Upper lobe of left lung (tissue), 6 donors: ENCODE results near the gene NDUFB7. TPM values are rescaled to one million over a fixed set of nuclear protein-coding genes. Genes with fewer than 3 reads are reported as not detected.
"Not testable (repeated sequence)": the region's sequence is repeated elsewhere in the genome, so short reads cannot be mapped to it uniquely, and the experiment has no call there.

Experiments used
- ATAC-seq, 2 donors: fragments of 200-7000 bp; cut with Tn5 transposase; one replicate each; pipeline ENCODE4 v1.9.1; 2022; ENCODE audit warnings: mild to moderate bottlenecking in 2 of 2, moderate library complexity in 2 of 2; ENCODE audit not compliant: low FRiP score in 2 of 2
- DNase-seq, 2 donors: peaks; one replicate each; pipeline ENCODE4 v3.0.0-alpha.2; 2019 to 2020
- H3K27ac ChIP-seq, 4 donors: fragments of 200-600 bp; sonication (generic); one replicate each; pipeline ENCODE4 v1.5.1; 2016 to 2019
- H3K27me3 ChIP-seq, 4 donors: fragments of 200-600 bp; sonication (generic); one replicate each; pipeline ENCODE4 v1.5.1; 2017 to 2019
- H3K36me3 ChIP-seq, 4 donors: fragments of 200-600 bp; sonication (generic); one replicate each; pipeline ENCODE4 v1.5.1; 2016 to 2019
- H3K4me1 ChIP-seq, 4 donors: fragments of 200-600 bp; sonication (generic); one replicate each; pipeline ENCODE4 v1.5.1; 2018 to 2019
- H3K4me3 ChIP-seq, 4 donors: fragments of 200-600 bp; sonication (generic); one replicate each; pipeline ENCODE4 v1.5.1; 2017 to 2019; ENCODE audit warnings: mild to moderate bottlenecking in 2 of 4, moderate library complexity in 1 of 4
- H3K9me3 ChIP-seq, 4 donors: fragments of 200-600 bp; sonication (generic); one replicate each; pipeline ENCODE4 v1.5.1; 2018 to 2019
- EP300 ChIP-seq, 4 donors: sonication (generic); formaldehyde crosslinking; IDR thresholded peaks; one replicate each; pipeline ENCODE4 v1.5.1; 2017; ENCODE audit warnings: antibody characterized with exemption in 4 of 4, control low read depth in 2 of 4
- POLR2A ChIP-seq, 4 donors: fragments of 450-650 bp; IDR thresholded peaks; one replicate each; pipeline ENCODE4 v1.5.1; 2016 to 2017; ENCODE audit warnings: antibody characterized with exemption in 4 of 4, mild to moderate bottlenecking in 2 of 4
- POLR2AphosphoS5 ChIP-seq, 2 donors: sonication (generic); formaldehyde crosslinking; IDR thresholded peaks; one replicate each; pipeline ENCODE4 v1.5.1; 2017; ENCODE audit warnings: antibody characterized with exemption in 2 of 2
- WGBS, 2 donors: methylation state at CpG; one replicate each; pipeline ENCODE4 v1.1.5; 2017 to 2018; 5-methylcytosine and 5-hydroxymethylcytosine counted together
- total RNA-seq, 6 donors: library from RNA; depleted of rRNA in 4 of 6; stranded (reverse); fragments of >200 nt in 4 of 6; gene quantifications; one replicate each; pipeline versions ENCODE4 v1.1.0 to v1.2.1, GENCODE V29; 2016 to 2021
- TF ChIP-seq, protein P1 (sequence below), 6 experiments: fragments of 450-650 bp in 4 of 6; fragments of 200-600 bp in 2 of 6; sonication (generic) in 2 of 6; IDR thresholded peaks; one replicate each; pipeline ENCODE4 v1.5.1; 2016 to 2019; ENCODE audit warnings: antibody characterized with exemption in 6 of 6
- donor health status: DM: no; HTN: no; CAD: no; lungs with moderate emphysema.
- donor health status: DM: no; HTN: yes; CAD: no; lungs with severe emphysema.

Gene NDUFB7
- 100 to 1,000 TPM; 124 to 350 (median 171) TPM for total RNA-seq

DNA sequence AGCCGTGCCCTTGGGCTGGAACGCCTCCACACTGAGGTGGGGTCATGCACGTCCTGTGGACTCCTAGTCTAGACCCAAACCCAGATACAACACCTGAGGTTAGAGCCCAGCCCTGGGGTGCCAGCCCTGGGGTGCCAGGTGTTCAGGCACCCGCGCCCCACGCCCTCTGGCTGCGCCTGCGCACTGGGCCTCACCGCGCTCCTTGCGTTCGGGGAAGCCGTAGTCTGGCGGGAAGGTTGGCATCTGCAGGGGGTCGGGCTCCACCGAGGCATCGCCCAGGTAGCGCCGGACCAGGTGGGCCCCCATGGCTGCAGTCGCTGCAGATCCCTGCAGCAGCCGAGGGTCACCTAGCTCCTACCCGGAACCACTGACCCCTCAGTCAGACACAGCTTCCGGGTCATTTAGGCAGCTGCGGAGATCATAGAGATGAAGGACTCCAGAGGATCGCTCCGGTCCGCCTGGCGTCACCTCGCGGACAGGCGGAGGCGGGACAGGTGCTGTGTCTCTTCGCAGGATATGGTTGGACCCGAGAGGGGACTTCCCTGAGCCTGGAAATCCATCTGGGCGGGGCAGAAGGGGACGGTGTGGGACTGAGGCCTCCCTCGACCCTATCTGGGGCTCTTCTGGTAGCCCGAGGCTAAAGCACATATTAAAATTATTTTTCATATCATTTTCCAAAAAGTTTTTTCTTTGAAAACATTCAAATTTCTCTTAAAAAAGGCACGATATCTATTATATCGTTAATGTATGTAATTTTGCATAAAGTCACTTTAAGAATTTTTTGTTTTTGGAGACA, at the start of gene NDUFB7:
NDUFB7 (minus strand) TSS at position 372 of the 796 bp plus-strand sequence; CDS start at position 306, 66 bp downstream.
- peaks cover 0 to 22% (median 5%) of the 10 kb centered on the region in 4 donors for H3K36me3 ChIP-seq
- ATAC-seq (peak; percentile 95 to 97), DNase-seq (peak; percentile 94 to 98)
- 2 to 5% methylated on average over 21 to 38 of the region's 40 CpGs for WGBS, 2 donors
- TF ChIP-seq POLR2A (IDR thresholded peaks at IDR 0.05) (peak in 1 of 4 donors; percentile 72), EP300 (IDR thresholded peaks at IDR 0.05) (no peak), POLR2AphosphoS5 (IDR thresholded peaks at IDR 0.05) (peak; percentile 77 to 91)
- TF ChIP-seq, protein P1, sequence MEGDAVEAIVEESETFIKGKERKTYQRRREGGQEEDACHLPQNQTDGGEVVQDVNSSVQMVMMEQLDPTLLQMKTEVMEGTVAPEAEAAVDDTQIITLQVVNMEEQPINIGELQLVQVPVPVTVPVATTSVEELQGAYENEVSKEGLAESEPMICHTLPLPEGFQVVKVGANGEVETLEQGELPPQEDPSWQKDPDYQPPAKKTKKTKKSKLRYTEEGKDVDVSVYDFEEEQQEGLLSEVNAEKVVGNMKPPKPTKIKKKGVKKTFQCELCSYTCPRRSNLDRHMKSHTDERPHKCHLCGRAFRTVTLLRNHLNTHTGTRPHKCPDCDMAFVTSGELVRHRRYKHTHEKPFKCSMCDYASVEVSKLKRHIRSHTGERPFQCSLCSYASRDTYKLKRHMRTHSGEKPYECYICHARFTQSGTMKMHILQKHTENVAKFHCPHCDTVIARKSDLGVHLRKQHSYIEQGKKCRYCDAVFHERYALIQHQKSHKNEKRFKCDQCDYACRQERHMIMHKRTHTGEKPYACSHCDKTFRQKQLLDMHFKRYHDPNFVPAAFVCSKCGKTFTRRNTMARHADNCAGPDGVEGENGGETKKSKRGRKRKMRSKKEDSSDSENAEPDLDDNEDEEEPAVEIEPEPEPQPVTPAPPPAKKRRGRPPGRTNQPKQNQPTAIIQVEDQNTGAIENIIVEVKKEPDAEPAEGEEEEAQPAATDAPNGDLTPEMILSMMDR (IDR thresholded peaks at IDR 0.05), result peak; percentile 55 to 92 (median 74)
- no peaks in the 10 kb centered on the region for H3K9me3 ChIP-seq
- H3K27me3 ChIP-seq, result no peaks in the 10 kb centered on the region
- H3K4me3 ChIP-seq, result peak within 1 kb of the TSS; percentile 48 to 98 (median 89)
- H3K4me1 ChIP-seq, result peaks cover 22 to 48% (median 29%) of the 10 kb centered on the region in 4 donors
- peak within 1 kb of the TSS; percentile 30 to 89 (median 82) for H3K27ac ChIP-seq

DNA sequence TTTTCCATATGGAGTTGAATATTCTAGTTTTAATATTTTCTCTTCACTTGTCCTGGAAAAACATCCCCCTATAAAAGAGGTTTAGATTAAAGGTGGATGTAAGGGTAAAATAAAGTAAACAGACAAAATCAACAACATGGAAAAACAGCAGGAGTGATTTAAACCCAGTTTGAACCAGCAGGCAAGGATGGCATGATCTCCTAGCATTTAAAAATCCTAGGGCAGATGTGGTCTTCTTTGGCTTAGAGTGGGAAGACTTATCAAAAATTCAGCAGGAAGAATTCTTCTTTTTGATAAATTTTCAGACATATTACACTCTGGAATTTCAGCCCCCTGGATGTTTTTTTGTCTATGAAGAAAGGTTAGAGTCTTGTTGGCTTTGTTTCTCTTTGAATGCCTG, 47.5 kb upstream of the NDUFB7 start:
- DNase-seq (no peak), ATAC-seq (no peak)
- H3K4me1 ChIP-seq, result no peaks in the 10 kb centered on the region
- H3K9me3 ChIP-seq, result peaks cover 8 to 19% (median 12%) of the 10 kb centered on the region in 4 donors
- H3K4me3 ChIP-seq, result no peak overlapping the region
- no peak overlapping the region for H3K27ac ChIP-seq
- no peaks in the 10 kb centered on the region for H3K36me3 ChIP-seq
- H3K27me3 ChIP-seq, result no peaks in the 10 kb centered on the region
- TF ChIP-seq POLR2A (IDR thresholded peaks at IDR 0.05) (no peak), POLR2AphosphoS5 (IDR thresholded peaks at IDR 0.05) (no peak), EP300 (IDR thresholded peaks at IDR 0.05) (no peak)
- TF ChIP-seq, protein P1 (IDR thresholded peaks at IDR 0.05), result no peak

DNA sequence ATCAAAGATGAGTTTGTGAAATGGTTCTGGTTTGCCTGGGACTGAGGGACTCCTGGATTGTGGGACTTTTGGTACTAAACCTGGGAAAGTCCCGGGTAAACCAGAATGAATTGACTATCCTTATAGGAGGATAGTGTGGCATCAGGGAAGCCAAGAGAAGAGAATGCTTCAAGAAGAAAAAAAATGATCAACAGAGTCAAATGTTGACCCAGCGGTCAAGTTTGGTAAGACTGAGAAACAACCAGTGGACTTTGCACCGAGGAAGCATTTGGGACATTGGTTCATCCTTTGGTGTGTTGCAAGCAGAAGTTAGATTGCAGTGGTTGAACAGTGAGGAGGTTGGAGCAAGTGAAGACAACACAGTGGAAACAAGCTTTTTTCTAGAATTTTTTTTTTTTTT, 44.5 kb upstream of the NDUFB7 start:
- ATAC-seq (peak in 1 of 2 donors; percentile 36), DNase-seq (peak in 1 of 2 donors; percentile 31)
- no peak overlapping the region for H3K4me3 ChIP-seq
- peaks cover 8 to 19% (median 12%) of the 10 kb centered on the region in 4 donors for H3K9me3 ChIP-seq
- 70 to 81% methylated on average over 3 of the region's 3 CpGs for WGBS, 2 donors
- no peaks in the 10 kb centered on the region for H3K27me3 ChIP-seq
- peak overlapping the region in 3 of 4 donors; percentile 17 to 47 (median 39) for H3K27ac ChIP-seq
- no peaks in the 10 kb centered on the region for H3K36me3 ChIP-seq
- peaks cover 0 to 4% (median 0%) of the 10 kb centered on the region in 4 donors for H3K4me1 ChIP-seq
- TF ChIP-seq, protein P1 (IDR thresholded peaks at IDR 0.05), result no peak
- no peak for TF ChIP-seq POLR2A (IDR thresholded peaks at IDR 0.05)
- no peak for TF ChIP-seq EP300 (IDR thresholded peaks at IDR 0.05)
- TF ChIP-seq POLR2AphosphoS5 (IDR thresholded peaks at IDR 0.05), result no peak

DNA sequence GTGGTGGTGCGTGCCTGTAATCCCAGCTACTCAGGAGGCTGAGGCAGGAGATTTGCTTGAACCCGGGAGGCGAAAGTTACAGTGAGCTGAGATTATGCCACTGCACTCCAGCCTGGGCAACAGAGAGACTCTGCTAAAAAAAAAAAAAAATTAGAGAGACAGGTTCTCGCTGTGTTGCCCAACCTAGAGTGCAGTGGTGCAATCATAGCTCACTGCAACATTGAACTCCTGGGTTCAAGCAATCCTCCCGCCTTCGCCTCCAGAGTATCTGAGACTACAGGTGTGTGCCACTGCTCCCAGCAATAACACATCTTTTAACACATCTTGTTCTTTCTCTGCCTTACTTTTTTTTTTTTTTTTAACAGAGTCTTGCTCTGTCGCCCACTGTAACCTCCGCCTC, 43.8 kb upstream of the NDUFB7 start:
- 84 to 88% methylated on average over 8 of the region's 8 CpGs for WGBS, 2 donors
- Histone ChIP-seq H3K27ac (peak overlapping the region in 3 of 4 donors; percentile 17 to 47 (median 39)), H3K27me3 (no peaks in the 10 kb centered on the region), H3K36me3 (no peaks in the 10 kb centered on the region), H3K9me3 (peaks cover 8 to 19% (median 12%) of the 10 kb centered on the region in 4 donors), H3K4me3 (no peak overlapping the region), H3K4me1 (peaks cover 0 to 4% (median 0%) of the 10 kb centered on the region in 4 donors)
- TF ChIP-seq POLR2A (IDR thresholded peaks at IDR 0.05), result no peak
- DNase-seq (peak in 1 of 2 donors; percentile 28), ATAC-seq (no peak)

DNA sequence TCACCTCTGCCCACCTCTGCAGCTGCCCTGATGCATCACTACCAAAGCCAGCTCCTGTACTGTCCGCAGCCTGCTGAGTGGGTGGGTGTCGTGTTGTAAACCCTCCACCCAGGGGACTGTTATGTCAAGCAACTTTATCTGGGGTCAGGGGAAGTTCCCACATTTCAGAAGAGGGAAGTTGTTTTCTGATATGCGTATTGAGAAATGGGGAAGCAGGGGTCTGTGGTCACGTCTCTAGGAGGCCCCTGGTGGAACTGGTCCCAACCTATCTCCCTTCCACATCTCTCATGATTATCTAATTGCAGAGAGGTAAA, 42.2 kb upstream of the NDUFB7 start:
- Histone ChIP-seq H3K4me1 (peaks cover 0 to 4% (median 0%) of the 10 kb centered on the region in 4 donors), H3K27ac (peak overlapping the region in 2 of 4 donors; percentile 14 to 52), H3K36me3 (no peaks in the 10 kb centered on the region), H3K27me3 (no peaks in the 10 kb centered on the region), H3K9me3 (peaks cover 3 to 8% (median 4%) of the 10 kb centered on the region in 4 donors), H3K4me3 (no peak overlapping the region)
- ATAC-seq (peak; percentile 50 to 70), DNase-seq (peak in 1 of 2 donors; percentile 41)
- no peak for TF ChIP-seq POLR2AphosphoS5 (IDR thresholded peaks at IDR 0.05)
- no peak for TF ChIP-seq POLR2A (IDR thresholded peaks at IDR 0.05)
- no peak for TF ChIP-seq EP300 (IDR thresholded peaks at IDR 0.05)
- TF ChIP-seq, protein P1 (IDR thresholded peaks at IDR 0.05), result no peak
- WGBS, 2 donors, result 38 to 42% methylated on average over 4 of the region's 4 CpGs

DNA sequence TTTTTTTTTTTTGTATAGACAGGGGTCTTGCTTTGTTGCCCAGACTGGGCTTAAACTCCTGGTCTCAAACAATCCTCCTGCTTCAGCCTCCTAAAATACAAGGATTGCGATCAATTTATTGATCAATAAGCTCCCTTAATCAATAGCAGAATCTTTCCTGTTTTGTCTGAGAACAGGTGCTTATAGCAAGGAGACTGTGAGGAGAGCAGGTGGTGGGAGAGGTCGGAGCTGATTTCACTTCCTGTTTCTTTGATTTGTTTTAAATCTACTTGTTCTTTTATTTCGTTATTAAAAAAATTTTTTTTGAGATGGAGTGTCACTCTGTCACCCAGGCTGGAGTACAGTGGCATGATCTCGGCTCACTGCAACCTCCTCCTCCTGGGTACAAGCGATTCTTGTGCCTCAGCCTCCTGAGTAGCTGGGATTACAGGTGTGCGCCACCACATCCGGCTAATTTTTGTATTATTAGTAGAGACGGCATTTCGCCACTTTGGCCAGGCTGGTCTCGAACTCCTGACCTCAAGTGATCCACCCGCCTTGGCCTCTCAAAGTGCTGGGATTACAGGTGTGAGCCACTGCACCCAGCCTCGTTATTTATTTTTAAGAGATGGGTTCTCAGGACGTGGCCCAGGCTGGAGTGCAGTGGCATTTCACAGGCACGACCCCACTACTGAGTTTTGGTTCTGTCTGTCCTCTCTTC, 41.7 kb upstream of the NDUFB7 start:
- H3K4me1 ChIP-seq, ATAC-seq, H3K36me3 ChIP-seq, H3K9me3 ChIP-seq, DNase-seq, H3K27me3 ChIP-seq, H3K4me3 ChIP-seq: not testable (repeated sequence)
- 60 to 61% methylated on average over 14 of the region's 14 CpGs for WGBS, 2 donors
- H3K27ac ChIP-seq, result peak overlapping the region in 2 of 4 donors; percentile 14 to 52
